ELF-1 (cell line): ENCODE measurements around the gene RASD1.
"Not testable (repeated sequence)": the region's sequence is repeated elsewhere in the genome, so short reads cannot be mapped to it uniquely, and the experiment has no call there.

Source experiments
- DNase-seq: peaks from one replicate; pipeline ENCODE4 v3.0.0-alpha.2; 2016; ENCODE audit warnings: low read depth, low spot score

Gene RASD1

GRCh38 chr17:17469996-17470395, 26.2 kb downstream of the RASD1 start:
- DNase-seq, result no peak

- no peak for DNase-seq
Observed at GRCh38 chr17:17469358-17469757, 26.8 kb downstream of the RASD1 start.

- no peak for DNase-seq
Observed at GRCh38 chr17:17468217-17469010, 27.8 kb downstream of the RASD1 start.

- DNase-seq, result no peak
Observed at GRCh38 chr17:17467720-17468119, 28.5 kb downstream of the RASD1 start.

GRCh38 chr17:17467016-17467415, 29.2 kb downstream of the RASD1 start:
- DNase-seq, result no peak

- DNase-seq, result no peak
Observed at GRCh38 chr17:17466511-17466910, 29.7 kb downstream of the RASD1 start.

- not testable (repeated sequence) for DNase-seq
Observed at GRCh38 chr17:17465878-17466277, 30.3 kb downstream of the RASD1 start.

- DNase-seq, result no peak
Observed at GRCh38 chr17:17463821-17464220, 32.4 kb downstream of the RASD1 start.

- no peak for DNase-seq
Observed at GRCh38 chr17:17462048-17462824, 34.0 kb downstream of the RASD1 start.

- DNase-seq, result no peak
Observed at GRCh38 chr17:17460038-17460437, 36.2 kb downstream of the RASD1 start.

- DNase-seq, result no peak
Observed at GRCh38 chr17:17457680-17458079, 38.5 kb downstream of the RASD1 start.

- DNase-seq, result no peak
Observed at GRCh38 chr17:17456251-17456650, 39.9 kb downstream of the RASD1 start.

- no peak for DNase-seq
Observed at GRCh38 chr17:17455173-17455572, 41.0 kb downstream of the RASD1 start.

GRCh38 chr17:17454700-17455099, 41.5 kb downstream of the RASD1 start:
- DNase-seq, result not testable (repeated sequence)

- no peak for DNase-seq
Observed at GRCh38 chr17:17454276-17454675, 41.9 kb downstream of the RASD1 start.

GRCh38 chr17:17453088-17453487, 43.1 kb downstream of the RASD1 start:
- DNase-seq, result no peak

GRCh38 chr17:17448723-17449122, 47.5 kb downstream of the RASD1 start:
- no peak for DNase-seq

GRCh38 chr17:17448076-17448475, 48.1 kb downstream of the RASD1 start:
- DNase-seq, result no peak

GRCh38 chr17:17447264-17447663, 48.9 kb downstream of the RASD1 start:
- no peak for DNase-seq

GRCh38 chr17:17446666-17447155, 49.5 kb downstream of the RASD1 start:
- no peak for DNase-seq

- no peak for DNase-seq
Observed at GRCh38 chr17:17445925-17446665, 50.1 kb downstream of the RASD1 start.

- no peak for DNase-seq
Observed at GRCh38 chr17:17445296-17445924, 50.8 kb downstream of the RASD1 start.
